GM08714 (cell line): ENCODE results near the gene STAP1.
"Not testable (repeated sequence)": the region's sequence is repeated elsewhere in the genome, so short reads cannot be mapped to it uniquely, and the experiment has no call there.

Experiments used
- H3K4me3 ChIP-seq: fragments of 200-500 bp; sonication (Bioruptor generic); 2 replicates; pipeline ENCODE4 v1.5.1; 2014; ENCODE audit warnings: mild to moderate bottlenecking, low read length, inconsistent platforms
- ZNF274 ChIP-seq: IDR thresholded peaks from 2 replicates; pipeline ENCODE4 v1.6.1; 2012; ENCODE audit warnings: mild to moderate bottlenecking, low read depth, low read length

Gene STAP1, protein sequence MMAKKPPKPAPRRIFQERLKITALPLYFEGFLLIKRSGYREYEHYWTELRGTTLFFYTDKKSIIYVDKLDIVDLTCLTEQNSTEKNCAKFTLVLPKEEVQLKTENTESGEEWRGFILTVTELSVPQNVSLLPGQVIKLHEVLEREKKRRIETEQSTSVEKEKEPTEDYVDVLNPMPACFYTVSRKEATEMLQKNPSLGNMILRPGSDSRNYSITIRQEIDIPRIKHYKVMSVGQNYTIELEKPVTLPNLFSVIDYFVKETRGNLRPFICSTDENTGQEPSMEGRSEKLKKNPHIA

DNA sequence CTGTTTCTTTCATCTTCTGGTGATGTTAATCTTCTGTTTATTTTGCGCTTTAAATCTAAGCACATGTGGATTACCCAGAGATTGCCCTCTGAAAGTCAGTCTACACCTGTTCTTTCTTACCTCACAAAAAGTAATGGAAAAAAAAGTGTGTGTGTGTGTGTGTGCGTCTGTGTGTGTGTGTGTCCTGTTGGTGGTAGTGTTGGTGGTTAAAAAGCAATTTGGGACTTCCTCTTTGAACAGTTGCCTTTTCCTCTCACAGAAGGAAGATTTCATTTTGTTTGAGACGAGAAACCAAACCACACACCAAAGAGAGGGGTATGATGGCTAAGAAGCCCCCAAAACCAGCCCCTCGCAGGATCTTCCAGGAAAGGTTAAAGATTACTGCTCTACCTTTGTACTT, at the start of gene STAP1:
STAP1 (plus strand) TSS at position 235 of the 400 bp plus-strand sequence; CDS start at position 318, 83 bp downstream.
- TF ChIP-seq ZNF274 = no peak
- peak within 1 kb of the TSS; percentile 93 for H3K4me3 ChIP-seq

DNA sequence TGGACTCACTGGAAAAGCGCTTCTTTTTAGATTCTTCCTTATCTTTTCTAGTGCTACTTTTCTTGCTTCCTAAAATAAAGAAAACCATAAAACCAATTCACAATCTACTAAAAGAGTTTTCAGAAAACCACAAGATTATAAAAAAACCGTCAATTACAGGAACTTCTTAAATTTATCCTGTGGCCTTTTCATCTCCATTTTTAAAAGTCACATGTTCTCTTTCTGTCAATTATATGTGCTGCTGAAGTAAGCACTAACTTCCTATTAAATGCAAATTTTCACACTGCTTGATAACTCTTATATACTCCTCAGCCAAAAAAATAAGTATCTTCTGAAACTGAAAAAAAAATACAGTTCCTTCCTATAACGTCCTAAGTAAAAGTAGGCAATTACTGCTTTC, 46.0 kb upstream of the STAP1 start:
- no peak overlapping the region for H3K4me3 ChIP-seq
- TF ChIP-seq ZNF274 = no peak

DNA sequence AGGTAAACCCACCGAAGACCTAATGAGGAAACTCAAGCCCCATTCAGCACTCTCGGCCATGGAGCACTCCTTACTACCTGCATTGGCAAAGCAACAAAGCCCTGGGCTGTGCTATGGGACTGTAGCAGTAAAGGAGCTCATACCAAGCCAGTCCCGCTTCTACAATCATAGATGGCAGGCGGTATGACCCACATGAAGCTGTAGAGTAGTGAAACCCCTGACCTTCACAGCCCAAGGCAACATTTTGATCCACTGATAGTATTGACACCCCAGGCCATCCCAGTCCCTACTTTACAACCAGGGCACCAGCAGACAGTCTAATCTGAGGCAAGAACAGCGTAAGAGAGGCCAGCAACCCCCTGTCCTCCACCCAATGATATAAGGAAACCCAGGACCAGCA, 38.4 kb upstream of the STAP1 start:
- no peak for TF ChIP-seq ZNF274
- no peak overlapping the region for H3K4me3 ChIP-seq

DNA sequence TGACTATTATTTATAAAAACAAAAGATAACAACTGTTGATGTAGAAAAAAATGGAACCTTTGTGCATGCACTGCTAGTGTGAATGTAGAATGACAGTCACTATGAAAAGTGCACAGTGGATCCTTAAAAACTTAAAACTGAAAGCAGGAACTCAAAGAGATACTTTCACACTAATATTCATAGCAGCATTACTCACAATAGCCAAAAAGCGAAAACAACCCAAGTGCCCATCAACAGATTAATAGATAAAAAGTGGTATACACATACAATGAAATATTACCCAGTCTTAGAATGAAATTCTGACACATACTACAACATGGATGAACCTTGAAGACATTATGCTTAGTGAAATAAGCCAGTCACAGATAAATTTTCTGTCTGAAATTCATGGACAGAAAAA, 37.0 kb upstream of the STAP1 start:
- no peak for TF ChIP-seq ZNF274
- H3K4me3 ChIP-seq = no peak overlapping the region

DNA sequence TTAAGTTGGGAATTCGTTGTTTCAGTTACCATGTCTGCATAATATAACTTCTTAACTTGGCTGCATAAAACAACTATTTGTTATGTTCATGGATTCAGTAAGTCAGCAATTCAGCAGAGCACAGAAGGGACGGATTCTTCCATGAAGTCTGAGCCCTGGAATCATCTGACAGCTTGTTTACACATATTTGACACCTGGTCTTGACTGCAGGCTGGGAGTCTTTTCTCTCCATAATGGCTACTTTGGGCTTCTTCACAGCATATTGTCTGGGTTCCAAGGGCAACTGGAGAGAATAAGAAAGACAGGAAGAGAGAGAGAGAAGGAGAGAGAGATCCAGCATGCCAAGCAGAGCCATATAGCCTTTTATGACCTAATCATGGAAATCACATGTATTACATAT, 36.3 kb upstream of the STAP1 start:
- H3K4me3 ChIP-seq = no peak overlapping the region
- TF ChIP-seq ZNF274 = no peak

DNA sequence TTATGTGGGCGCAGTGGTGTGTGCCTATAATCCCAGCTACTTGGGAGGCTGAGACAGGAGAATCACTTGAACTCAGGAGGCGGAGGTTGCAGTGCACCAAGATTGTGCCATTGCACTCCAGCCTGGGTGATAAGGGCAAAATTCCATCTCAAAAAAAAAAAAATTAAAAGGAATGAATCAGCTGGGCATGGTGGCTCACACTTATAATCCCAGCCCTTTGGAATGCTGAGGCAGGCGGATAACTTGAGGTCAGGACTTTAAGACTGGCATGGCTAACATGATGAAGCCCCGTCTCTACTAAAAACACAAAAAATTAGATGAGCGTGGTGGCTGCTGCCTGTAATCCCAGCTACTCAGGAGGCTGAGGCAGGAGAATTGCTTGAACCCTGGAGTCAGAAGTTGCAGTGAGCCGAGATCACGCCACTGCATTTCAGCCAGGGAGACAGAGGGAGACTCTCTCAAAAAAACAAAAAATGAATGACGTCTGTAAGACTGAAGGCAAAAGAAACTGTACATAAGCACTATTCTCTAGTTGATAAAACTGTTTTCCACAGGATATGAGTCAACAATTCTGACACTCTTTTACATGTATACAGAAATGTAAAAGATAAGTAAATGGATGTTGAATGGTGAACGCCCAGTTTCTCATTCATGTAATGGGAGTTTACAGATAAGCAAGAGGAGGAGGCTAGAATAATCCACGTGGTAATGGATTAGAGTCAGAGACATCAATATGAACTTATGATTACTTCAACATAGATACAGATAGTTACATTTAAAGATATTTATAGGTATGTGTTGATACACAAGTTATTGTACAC, 35.5 kb upstream of the STAP1 start:
- H3K4me3 ChIP-seq = no peak overlapping the region
- TF ChIP-seq ZNF274 = no peak

DNA sequence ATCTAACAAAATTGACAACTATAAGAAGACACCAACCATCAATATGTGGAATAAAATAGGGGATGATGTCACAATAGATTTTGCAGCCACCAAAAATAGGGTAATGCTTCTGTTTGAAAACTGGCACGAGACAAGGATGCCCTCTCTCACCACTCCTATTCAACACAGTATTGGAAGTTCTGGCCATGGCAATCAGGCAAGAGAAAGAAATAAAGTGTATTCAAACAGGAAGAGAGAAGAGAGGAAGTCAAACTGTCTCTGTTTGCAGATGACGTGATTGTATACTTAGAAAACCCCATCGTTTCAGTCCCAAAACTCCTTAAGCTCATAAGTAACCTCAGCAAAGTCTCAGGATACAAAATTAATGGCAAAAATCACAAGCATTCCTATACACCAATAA, 34.4 kb upstream of the STAP1 start:
- H3K4me3 ChIP-seq = not testable (repeated sequence)

DNA sequence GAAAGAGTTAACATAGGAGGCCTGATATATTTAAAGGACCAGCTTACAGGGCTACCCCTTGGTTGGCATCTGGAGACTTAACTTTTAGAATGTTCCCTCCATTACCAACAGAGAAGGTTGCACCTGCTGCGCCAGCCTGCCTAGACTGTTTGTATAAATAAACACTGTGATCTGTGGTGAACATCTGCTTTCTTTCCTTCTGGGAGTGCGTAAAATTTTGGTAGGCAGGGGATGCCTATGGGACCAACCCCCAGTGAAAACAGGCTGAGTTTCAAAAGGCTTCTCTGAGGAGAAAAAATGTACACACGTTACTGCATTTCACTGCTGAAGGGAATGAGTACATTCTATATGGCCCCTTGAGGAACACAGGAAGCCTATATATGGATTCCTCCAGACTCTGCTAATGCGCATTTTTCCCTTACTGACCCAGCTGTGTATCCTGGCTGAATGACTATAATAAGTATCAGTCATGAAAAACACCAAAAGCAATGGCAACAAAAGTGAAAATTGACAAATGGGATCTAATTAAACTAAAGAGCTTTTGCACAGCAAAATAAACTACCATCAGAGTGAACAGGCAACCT, 27.1 kb upstream of the STAP1 start:
- TF ChIP-seq ZNF274 = no peak

DNA sequence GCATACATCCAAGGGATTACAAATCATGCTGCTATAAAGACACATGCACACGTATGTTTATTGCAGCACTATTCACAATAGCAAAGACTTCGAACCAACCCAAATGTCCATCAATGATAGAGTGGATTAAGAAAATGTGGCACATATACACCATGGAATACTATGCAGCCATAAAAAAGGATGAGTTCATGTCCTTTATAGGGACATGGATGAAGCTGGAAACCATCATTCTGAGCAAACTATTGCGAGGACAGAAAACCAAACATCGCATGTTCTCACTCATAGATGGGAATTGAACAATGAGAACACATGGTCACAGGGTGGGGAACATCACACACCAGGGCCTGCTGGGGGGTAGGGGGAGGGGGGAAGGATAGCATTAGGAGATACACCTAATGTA, 26.1 kb upstream of the STAP1 start:
- H3K4me3 ChIP-seq = not testable (repeated sequence)

More for the DNA sequence above, 27.1 kb upstream of the STAP1 start:
- no peak overlapping the region for H3K4me3 ChIP-seq

DNA sequence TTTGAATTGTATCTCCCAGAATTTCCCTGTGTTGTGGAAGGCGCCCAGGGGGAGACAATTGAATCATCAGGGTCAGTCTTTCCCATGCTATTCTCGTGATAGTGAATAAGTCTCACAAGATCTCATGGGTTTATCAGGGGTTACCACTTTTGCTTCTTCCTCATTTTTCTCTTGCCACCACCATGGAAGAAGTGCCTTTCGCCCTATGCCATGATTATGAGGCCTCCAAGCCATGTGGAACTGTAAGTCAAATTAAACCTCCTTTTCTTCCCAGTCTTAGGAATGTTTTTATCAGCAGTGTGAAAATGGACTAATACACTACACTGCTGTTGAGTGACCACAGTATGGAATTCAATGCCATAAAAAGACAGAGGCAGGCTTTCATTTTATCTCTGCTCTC, 25.4 kb upstream of the STAP1 start:
- no peak for TF ChIP-seq ZNF274
- H3K4me3 ChIP-seq = no peak overlapping the region

DNA sequence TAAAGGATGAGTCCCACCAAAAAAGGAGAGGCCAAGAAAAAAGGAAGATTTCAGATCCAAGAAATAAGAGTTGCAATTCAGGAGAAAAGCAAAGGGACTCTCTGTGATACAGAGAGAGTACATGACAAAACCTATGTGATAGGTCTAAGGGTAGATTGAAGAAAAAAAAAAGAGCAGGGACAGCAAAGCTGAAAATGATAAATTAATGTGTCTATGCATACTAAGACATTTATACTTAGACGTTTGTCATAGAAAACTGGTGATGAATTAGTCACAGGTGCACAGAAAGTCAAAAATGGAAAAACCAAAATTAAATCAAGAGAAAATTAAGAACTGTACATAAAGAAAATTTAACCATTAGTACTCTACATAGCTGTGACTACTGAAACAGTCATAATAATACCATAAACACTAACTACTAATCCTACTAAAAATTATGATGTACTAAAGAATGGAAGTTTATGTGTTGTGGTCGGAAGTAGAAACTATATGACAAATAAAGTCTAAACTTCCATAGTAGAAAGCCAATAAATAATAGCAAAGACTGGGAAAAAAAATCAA, 23.2 kb upstream of the STAP1 start:
- H3K4me3 ChIP-seq = no peak overlapping the region
- TF ChIP-seq ZNF274 = no peak

DNA sequence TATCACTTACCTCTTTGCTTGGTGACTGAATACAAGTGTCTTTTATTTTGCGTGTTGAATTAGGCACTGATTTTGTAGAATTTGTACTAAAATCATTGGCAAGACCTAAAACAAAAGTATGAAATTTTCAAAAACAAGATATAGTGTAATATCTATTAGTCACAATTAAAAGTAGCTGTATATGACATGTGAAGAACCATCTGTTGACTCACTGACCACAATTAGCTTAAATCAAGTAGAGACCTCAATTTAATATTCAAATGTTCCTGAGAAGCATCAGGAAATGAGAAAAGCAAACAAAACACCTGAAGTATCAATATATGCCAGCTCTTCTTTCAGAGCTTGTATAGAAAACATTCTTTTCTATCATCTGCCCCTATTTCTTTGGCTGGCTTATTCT, 18.7 kb upstream of the STAP1 start:
- no peak for TF ChIP-seq ZNF274
- no peak overlapping the region for H3K4me3 ChIP-seq

DNA sequence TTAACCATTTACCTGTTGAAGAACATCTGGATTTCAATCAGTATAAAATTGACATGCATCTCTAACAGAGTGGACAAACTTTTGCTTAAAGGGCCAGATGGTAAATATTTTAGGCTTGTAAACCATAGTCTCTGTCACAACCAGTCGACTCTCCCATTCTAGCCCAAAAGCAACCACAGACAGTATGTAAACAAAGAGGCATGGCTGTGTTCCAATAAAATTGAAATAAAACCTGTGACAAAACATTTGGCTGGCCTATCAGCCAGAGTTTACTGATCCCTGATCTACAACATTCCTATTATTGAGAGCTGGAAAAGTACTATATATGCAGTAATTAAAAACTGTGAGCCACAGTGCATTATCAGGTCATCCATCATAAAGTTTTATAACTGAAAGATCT, 16.5 kb upstream of the STAP1 start:
- H3K4me3 ChIP-seq = no peak overlapping the region
- no peak for TF ChIP-seq ZNF274

DNA sequence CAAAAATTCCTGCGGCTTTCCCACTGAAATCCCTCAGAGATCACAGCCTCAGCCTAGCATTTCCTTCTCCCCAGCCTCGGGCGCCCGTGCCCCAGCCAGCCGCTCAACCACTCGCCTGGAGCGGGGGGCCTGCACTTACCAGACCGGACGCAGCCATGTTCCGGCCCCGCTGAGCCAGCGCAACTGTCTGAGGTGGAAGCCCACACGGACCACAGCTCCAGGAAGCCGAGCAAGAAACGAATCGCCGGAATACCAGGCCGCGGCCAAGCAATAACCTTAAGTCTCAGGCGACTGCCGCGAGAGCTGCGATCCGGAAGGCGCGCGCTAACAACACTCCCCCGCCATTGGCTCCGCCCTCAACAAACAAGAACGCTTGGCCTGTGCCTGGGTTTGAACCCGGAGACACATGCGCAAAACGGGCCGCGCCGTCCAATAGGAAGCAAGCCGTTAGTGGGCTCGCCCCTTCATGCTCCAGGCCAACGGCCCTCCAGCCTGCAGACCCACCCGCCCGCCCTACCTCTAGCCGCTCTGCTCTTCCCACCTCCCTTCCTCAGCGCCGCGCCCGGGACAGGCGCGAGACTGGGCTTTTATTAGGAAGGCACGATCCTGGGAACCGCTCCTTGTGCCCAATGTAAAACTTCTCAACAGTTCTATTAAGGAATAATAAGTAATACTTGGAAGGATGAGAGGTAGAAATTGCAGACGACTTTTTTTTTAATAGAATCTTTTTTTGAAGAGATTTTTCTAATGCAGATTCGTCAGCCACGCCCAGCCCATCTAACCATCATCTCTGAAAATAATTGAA, 13.1 kb upstream of the STAP1 start, which contains the start of gene CENPC:
CENPC (minus strand) TSS at position 305 of the 805 bp plus-strand sequence; CDS start at position 157, 148 bp downstream.
- H3K4me3 ChIP-seq = peak within 1 kb of the TSS; percentile 100
- TF ChIP-seq ZNF274 = no peak
